Measurements from ENCODE around the gene SLC39A9.

- no peak for TF ChIP-seq CTCF (IDR thresholded peaks at IDR 0.05 in 4 of 5, conservative IDR thresholded peaks at IDR 0.05 in 1 of 5)
- TF ChIP-seq POLR2A (IDR thresholded peaks at IDR 0.05): no peak
Observed at GRCh38 chr14:69363964-69364363, 34.5 kb upstream of the SLC39A9 start.

Measured in gastrocnemius medialis (tissue), 4 donors.